Measurements from ENCODE around the gene RNF217.

- no peak for TF ChIP-seq CTCF (IDR thresholded peaks at IDR 0.05)
- no peak for TF ChIP-seq POLR2AphosphoS5 (IDR thresholded peaks at IDR 0.05)
- no peak for TF ChIP-seq POLR2A (IDR thresholded peaks at IDR 0.05)
- TF ChIP-seq EP300 (IDR thresholded peaks at IDR 0.05) = no peak
Measured at GRCh38 chr6:125019918-125020317, 57.7 kb downstream of the RNF217 start.
